Muscle layer of duodenum (tissue), 2 donors: ENCODE data around the gene PTTG1IP.

ENCODE experiments used
- H3K27ac ChIP-seq: one replicate; pipeline ENCODE4 v1.7.0; 2013; ENCODE audit warnings: mild to moderate bottlenecking, low read length
- H3K27me3 ChIP-seq: one replicate; pipeline ENCODE4 v1.7.0; 2013; ENCODE audit warnings: low read depth, mild to moderate bottlenecking, control low read depth, low read length
- H3K36me3 ChIP-seq, 2 donors: one replicate each; pipeline ENCODE4 v1.7.0; 2013; ENCODE audit warnings: low read length in 2 of 2, control low read depth in 1 of 2, mild to moderate bottlenecking in 1 of 2; ENCODE audit not compliant: insufficient read depth in 2 of 2, control insufficient read depth in 1 of 2
- H3K4me1 ChIP-seq, 2 donors: one replicate each; pipeline ENCODE4 v1.7.0; 2013; ENCODE audit warnings: low read length in 2 of 2, mild to moderate bottlenecking in 2 of 2, control low read depth in 1 of 2, moderate library complexity in 1 of 2; ENCODE audit not compliant: insufficient read depth in 2 of 2, control insufficient read depth in 1 of 2
- H3K4me3 ChIP-seq, 2 donors: one replicate each; pipeline ENCODE4 v1.7.0; 2013; ENCODE audit warnings: low read length in 2 of 2, low read depth in 1 of 2, mild to moderate bottlenecking in 1 of 2
- H3K9me3 ChIP-seq, 2 donors: one replicate each; pipeline ENCODE4 v1.7.0; 2013; ENCODE audit warnings: low read length in 2 of 2, control low read depth in 1 of 2, mild to moderate bottlenecking in 1 of 2; ENCODE audit not compliant: control insufficient read depth in 1 of 2
- donor health status: healthy.

The PTTG1IP gene

DNA sequence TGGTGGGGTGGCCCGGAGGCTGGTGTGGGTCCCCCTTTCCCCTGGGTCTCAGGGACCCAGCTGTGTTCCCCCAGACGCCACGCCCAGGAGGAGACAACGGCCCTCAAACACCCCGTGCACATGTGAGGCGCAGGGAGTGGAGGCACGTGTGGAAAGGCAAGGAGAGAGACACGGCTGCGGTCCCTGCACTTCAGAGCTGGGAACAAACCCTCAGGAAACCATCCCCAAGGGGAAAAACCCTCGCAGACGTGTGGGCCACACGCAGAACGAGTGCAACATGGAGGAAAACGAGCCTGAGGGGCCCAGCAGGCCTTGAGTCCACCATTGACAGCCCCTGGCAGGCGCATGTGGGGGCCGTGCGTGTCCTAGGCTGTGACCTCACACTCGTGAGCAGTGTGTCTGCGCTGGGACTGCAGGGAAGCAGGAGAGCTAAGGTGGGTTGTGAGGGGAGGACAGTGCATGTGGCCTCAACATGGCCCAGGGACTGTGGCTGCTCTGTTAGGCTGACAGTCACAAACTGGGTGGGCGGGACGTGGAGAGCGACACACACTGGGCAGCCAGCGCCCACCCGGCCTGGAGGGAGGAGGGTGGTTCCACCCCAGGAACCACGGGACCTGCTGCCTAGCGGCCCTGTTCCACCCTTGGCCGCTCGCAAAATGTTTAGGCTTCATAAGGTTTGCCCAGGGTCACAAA lies 27.2 kb upstream of the PTTG1IP start:
- no peak overlapping the region for H3K27ac ChIP-seq
- H3K9me3 ChIP-seq, result no peaks in the 10 kb centered on the region
- no peaks in the 10 kb centered on the region for H3K27me3 ChIP-seq
- no peaks in the 10 kb centered on the region for H3K4me1 ChIP-seq
- H3K36me3 ChIP-seq, result peaks cover 0 to 16% of the 10 kb centered on the region in 2 donors
- no peak overlapping the region for H3K4me3 ChIP-seq

DNA sequence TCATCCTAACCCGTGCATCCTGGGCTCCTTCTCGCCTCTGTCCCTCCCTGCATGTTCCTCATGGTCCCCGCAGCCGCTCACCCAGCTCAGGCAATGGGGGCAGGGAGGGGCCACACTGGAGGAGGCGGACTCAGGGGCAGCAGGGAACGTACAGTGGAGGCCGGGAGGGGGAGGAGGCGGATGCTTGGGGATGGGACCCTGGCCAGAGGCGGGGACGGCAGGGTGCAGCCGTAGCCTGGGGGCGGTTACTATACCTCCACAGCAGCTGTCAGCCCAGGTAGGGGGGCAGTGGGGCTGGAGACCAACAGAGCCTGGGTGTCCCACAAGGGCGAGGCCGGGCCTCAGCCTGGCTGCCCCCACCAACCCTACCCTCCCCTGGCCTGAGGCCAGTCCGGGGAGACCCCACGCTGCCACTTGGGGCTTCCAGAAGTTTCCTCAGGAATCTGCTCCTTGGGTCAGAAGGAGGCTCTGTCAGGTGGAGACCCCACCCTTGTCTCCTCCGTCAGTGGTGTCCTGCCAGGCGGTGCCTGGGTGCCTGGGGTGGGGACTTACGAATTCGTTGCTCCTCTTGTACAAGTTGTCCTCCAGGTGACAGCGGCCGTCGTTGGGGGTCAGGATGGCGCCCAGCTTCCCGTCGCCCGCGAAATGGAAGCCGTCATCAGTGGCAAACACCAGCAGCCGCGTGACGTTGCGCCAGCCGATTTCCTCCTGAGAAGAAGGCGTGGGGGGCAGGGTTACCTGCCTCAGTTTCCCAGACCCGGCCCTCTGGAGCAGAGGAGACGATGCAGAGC lies 26.5 kb upstream of the PTTG1IP start:
- no peak overlapping the region for H3K27ac ChIP-seq
- H3K9me3 ChIP-seq, result no peaks in the 10 kb centered on the region
- no peak overlapping the region for H3K4me3 ChIP-seq
- H3K36me3 ChIP-seq, result peaks cover 0 to 16% of the 10 kb centered on the region in 2 donors
- no peaks in the 10 kb centered on the region for H3K4me1 ChIP-seq
- no peaks in the 10 kb centered on the region for H3K27me3 ChIP-seq

DNA sequence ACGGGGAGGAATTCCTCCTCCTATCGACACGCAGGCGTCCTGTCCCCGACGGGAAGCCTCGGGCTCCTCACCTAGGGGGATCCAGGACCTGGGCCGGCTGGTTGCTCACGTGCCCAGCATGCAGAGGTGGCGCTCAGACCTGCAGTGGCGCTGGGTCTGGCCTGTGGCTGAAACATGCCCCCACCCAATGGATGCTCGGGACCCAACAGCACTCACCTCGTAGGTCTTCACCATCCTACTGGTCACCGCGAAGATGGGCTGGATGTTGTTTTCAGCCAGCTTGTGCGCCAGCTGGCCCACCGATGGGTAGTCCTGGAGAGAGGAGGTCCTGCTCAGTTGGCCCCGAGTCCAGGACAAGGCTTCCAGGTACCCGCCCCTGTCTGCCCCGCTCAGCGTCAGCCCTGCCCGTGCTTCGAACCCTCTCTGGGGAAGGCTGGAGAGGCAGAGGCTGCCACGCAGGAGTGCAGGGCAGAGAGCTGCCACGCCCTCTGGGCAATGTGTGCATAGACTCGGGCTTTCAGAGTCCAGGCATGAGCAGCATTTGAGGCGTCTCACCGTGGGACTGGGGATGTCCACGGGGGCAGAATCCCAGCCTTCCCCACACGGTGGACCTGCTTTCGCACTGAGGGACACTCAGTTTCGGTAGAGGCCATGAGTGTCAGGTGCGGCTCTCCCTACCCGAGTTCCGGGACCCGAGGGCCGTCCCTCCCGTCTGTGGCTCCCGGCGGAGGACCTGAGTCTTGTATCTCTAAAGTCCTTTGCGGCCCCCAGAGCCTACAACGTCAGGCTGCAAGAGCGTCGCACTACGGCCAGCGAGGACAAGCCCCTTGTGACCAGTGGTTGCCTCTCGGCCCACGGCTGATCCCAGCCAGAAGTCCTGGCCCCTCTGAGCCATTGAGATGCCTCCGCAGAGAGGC lies 25.6 kb upstream of the PTTG1IP start:
- Histone ChIP-seq H3K9me3 (no peaks in the 10 kb centered on the region), H3K4me3 (no peak overlapping the region), H3K36me3 (peaks cover 0 to 16% of the 10 kb centered on the region in 2 donors), H3K27ac (no peak overlapping the region), H3K27me3 (no peaks in the 10 kb centered on the region), H3K4me1 (no peaks in the 10 kb centered on the region)

DNA sequence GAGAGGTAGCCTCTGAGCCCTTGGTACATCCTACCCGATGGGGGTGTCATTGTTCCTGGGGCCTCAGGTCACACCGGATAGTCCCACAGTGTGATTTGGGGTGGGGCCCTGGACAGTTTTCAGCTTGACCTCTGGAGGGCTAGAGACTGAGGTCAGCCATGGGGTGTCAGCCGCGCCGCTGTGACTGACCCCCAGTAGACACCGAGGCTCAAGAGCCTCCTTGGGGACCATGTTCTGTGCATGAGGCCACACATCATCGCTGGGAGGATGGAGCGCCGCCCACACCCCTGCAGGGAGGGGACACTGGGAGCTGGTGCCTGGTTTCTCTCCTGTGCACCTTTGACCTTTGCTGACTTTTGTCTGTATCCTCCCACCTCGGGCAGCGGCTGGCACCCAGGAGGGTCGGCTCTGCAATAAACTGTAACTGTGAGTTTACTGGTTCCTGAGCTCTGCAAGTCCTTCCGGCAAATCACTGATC lies 24.6 kb upstream of the PTTG1IP start:
- no peaks in the 10 kb centered on the region for H3K27me3 ChIP-seq
- no peaks in the 10 kb centered on the region for H3K4me1 ChIP-seq
- H3K36me3 ChIP-seq, result peaks cover 0 to 16% of the 10 kb centered on the region in 2 donors
- H3K27ac ChIP-seq, result no peak overlapping the region
- no peaks in the 10 kb centered on the region for H3K9me3 ChIP-seq
- H3K4me3 ChIP-seq, result no peak overlapping the region

DNA sequence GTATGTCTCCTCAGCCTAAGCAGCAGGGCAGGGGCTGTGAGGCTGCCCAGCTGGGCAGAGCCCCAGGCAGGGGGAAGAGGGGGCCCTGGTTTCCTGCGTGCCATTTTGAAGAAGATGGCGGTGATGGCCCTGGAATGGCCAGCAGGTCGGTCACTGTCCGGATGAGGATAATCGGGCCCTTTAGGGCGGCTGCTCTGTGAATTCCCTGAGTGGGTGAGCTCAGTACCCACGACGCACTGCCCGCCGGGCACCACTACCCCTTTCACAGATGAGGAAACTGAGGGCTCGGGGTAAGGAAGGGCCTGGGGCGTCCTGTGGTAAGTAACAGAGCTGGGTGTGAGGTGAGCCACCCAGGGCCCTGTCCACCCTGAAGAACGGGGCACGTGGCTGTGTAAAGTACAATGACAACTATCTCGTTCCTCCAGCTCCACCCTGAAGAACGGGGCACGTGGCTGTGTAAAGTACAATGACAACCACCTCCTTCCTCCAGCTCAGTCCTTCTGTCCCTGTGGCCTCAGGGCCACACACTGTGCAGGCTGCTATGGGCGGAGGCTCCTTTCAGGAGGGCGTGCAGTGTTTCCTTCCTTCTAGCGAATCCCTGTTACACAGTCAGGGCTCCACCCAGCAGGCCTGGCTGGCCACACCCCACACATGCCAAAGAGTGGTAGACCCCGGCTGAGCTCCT lies 24.0 kb upstream of the PTTG1IP start:
- peaks cover 0 to 15% of the 10 kb centered on the region in 2 donors for H3K36me3 ChIP-seq

DNA sequence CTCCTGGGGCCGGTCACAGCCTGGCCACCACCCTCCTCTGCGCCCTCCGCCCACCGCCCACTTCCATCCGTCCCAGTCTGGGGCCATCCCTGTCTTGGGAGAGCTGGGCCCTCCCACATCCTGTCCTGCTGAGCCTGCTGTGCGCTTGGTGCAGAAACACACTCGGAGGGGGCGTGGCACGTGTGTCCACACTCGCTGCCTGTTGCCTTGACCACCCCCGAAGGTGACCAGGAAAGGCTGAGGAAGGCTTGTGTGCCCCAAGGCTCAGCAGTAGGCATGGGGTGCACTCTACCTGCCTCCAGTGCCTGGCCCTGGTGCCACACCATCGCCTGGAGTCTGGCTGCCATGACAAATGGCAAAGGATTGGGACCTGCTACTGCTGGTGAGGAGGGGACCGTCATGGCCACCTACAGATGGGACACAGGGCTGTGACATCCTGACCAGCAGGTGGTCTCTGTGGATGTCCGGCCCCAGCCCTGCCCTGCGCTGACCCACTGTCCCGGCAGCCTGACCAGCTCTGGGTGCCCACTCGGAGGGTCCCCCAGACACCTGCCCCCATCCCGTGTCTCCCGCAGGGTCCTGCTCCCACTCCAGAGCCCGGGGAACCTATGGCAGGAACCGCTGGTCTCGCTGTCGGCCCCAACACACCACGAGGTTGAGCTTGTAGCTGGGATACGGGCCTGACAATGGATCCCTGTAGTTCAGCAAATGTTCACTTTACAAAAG lies 23.2 kb upstream of the PTTG1IP start:
- Histone ChIP-seq H3K9me3 (no peaks in the 10 kb centered on the region), H3K27ac (no peak overlapping the region), H3K4me1 (no peaks in the 10 kb centered on the region), H3K27me3 (no peaks in the 10 kb centered on the region), H3K4me3 (no peak overlapping the region), H3K36me3 (peaks cover 0 to 10% of the 10 kb centered on the region in 2 donors)

More for the DNA sequence above, 24.0 kb upstream of the PTTG1IP start:
- H3K9me3 ChIP-seq, result no peaks in the 10 kb centered on the region
- H3K27ac ChIP-seq, result no peak overlapping the region
- no peaks in the 10 kb centered on the region for H3K27me3 ChIP-seq
- no peaks in the 10 kb centered on the region for H3K4me1 ChIP-seq
- no peak overlapping the region for H3K4me3 ChIP-seq

DNA sequence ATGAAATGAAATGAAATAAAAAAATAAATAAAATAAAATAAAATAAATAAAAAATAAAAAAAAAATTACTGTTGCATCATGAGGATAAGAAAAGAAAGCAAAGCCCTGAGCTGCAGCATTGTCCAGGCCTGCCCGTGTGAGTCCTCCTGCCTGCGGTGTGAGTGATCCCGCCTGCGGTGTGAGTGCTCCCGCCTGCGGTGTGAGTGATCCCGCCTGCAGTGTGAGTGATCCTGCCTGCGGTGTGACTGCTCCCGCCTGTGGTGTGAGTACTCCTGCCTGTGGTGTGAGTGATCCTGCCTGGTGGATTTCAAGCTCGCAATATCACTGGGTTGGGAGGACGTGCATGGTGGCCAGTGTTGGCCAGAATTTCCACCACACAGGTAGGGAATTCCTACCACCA lies 22.4 kb upstream of the PTTG1IP start:
- H3K9me3 ChIP-seq, result no peaks in the 10 kb centered on the region
- peaks cover 0 to 6% of the 10 kb centered on the region in 2 donors for H3K36me3 ChIP-seq
- no peak overlapping the region for H3K27ac ChIP-seq
- no peak overlapping the region for H3K4me3 ChIP-seq
- H3K27me3 ChIP-seq, result no peaks in the 10 kb centered on the region
- H3K4me1 ChIP-seq, result no peaks in the 10 kb centered on the region

DNA sequence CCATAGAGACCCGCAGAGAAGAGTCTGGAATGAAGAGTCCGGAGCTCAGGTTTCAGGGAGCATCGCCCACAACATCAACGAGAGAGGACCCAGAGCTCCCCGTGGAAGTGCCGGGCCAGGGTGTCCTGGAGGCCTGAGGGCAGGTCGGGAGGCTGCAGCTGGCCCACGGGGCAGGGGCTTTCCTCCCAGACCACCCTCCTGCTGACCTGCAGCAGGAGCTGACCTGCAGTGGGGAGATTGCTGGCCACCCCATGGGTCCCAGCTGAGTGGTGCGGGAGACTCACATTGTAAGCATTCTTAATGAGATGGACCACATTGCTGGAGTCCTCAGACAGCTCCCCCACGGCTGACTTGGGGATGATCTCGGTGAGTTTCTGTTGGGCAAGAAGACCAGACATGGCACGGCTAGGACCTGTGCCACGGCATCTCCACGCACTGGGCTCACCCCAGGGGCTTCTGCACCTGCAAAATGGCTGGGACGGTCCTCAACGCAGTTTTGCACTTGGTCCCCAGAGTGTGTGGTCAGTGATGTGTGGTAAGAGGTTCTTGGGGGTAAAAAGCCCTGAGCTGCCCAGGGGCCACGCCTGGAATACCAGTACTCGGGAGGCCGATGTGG lies 21.3 kb upstream of the PTTG1IP start:
- Histone ChIP-seq H3K27me3 (no peaks in the 10 kb centered on the region), H3K27ac (no peak overlapping the region), H3K4me3 (no peak overlapping the region), H3K4me1 (no peaks in the 10 kb centered on the region), H3K36me3 (peaks cover 0 to 3% of the 10 kb centered on the region in 2 donors), H3K9me3 (no peaks in the 10 kb centered on the region)

DNA sequence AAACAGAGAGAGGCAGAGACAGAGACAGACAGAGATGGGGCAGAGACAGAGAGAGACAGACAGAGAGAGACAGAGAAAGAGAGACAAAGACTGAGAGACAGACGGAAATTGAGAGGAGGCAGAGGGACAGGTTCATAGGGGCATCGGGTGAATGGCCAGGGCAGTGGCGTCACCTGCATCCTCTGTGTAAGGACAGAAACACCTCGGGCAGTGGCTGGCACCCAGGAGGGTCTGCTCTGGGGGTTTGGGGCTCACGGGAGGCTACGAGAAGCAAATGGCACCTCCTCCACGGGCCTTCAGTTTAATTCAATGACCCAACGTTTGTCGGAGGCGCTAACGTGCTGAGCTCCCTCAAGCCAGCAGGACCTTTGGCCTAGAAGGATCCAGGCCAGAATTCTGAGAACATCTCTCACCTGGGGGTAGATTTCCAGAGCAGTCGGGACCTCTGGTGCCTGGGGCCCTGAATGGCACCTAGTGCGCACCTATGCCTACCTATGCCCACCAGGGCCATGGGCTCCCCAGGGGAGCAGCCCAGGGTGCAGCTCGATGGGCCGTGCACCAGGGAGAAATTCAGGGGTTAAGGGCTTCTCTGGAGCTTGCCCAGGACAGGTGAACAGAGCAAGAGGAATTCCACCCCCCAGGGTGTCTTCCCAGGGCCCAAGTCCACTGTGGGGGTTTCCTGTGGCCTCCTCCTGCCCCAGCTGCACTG lies 20.6 kb upstream of the PTTG1IP start:
- Histone ChIP-seq H3K4me3 (no peak overlapping the region), H3K9me3 (no peaks in the 10 kb centered on the region), H3K27ac (no peak overlapping the region), H3K27me3 (no peaks in the 10 kb centered on the region), H3K36me3 (no peaks in the 10 kb centered on the region), H3K4me1 (no peaks in the 10 kb centered on the region)

DNA sequence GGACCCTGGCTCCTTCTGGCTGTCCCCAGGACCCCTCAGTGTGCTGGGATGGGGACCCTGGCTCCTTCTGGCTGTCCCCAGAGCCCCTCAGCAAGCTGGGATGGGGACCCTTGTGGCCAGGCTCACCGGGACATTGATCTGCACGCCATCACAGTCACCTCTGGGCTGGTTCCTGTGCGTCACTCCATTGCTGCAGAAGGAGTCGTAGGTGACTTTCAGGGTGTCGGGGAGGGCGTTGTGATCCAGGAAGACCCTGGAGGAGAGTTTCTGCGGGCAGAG lies 19.7 kb upstream of the PTTG1IP start:
- no peaks in the 10 kb centered on the region for H3K9me3 ChIP-seq
- no peaks in the 10 kb centered on the region for H3K4me1 ChIP-seq
- H3K27ac ChIP-seq, result no peak overlapping the region
- H3K36me3 ChIP-seq, result no peaks in the 10 kb centered on the region
- H3K27me3 ChIP-seq, result no peaks in the 10 kb centered on the region
- no peak overlapping the region for H3K4me3 ChIP-seq
